Left colon (tissue), 2 donors: ENCODE data around the gene ADORA2B. TPM values are rescaled to one million over a fixed set of nuclear protein-coding genes. Genes with fewer than 3 reads are reported as not detected.
"Not testable (repeated sequence)": the region's sequence is repeated elsewhere in the genome, so short reads cannot be mapped to it uniquely, and the experiment has no call there.

Source experiments
- ATAC-seq: fragments of 200-7000 bp; cut with Tn5 transposase; one replicate; pipeline ENCODE4 v1.9.1; 2020; ENCODE audit warnings: mild to moderate bottlenecking, moderate library complexity
- DNase-seq, 2 donors: peaks; one replicate each; pipeline ENCODE4 v3.0.0-alpha.2; 2020
- intact Hi-C, 2 donors: fragments of 100-400 bp; cut with DNase I in 1 of 2; cut with micrococcal nuclease in 1 of 2; formaldehyde crosslinking; loops; one replicate each; pipeline versions ENCODE4 v1.11.2 to v1.14.0; 2022; cut with DNase I, micrococcal nuclease
- long read RNA-seq: library from polyadenylated mRNA; unstranded; transcript quantifications from one replicate; pipeline ENCODE4 v2.0.0, GENCODE V29; 2021
- total RNA-seq, 2 donors: library from RNA; stranded (reverse); fragmentation: NEBNext Ultra II Directional; extraction: Animal tissue kit (Norgen Biotek cat#: 25700); gene quantifications; one replicate each; pipeline ENCODE4 v1.2.1, GENCODE V29; 2021
- donor health status: DM: no; HTN: no; CAD: no.
- donor health status: DM: yes; HTN: yes; CAD: no.

Gene ADORA2B
- total RNA-seq = 10 to 100 TPM; 28.6 to 31.4 TPM
- long read RNA-seq, transcript ADORA2B-201 (2 exons, 1,735 nt) = major isoform, 66 of 71 reads
- long read RNA-seq, partial matches to known transcripts = 0 of 71 reads
- long read RNA-seq, other reads (novel, unspliced or antisense) = 3 of 71 reads

- intact Hi-C loops = loop anchor here in 1 of 2 donors (10.0 kb wide), 1 partner anchor 50 kb away; the partner anchor contains the start of genes TTC19 and ZSWIM7
- DNase-seq (peak; percentile 68 to 77), ATAC-seq (peak; percentile 59)
Measured at GRCh38 chr17:15944759-15945526, at the start of gene ADORA2B. ADORA2B (plus strand) TSS chr17:15945130; CDS start chr17:15945249, 119 bp downstream.

GRCh38 chr17:15896277-15896676 lies 48.7 kb upstream of the ADORA2B start:
- intact Hi-C loops = no loop called here
- DNase-seq (no peak), ATAC-seq (no peak)

- no peak for ATAC-seq
- intact Hi-C loops = no loop called here
- DNase-seq = no peak
Measured at GRCh38 chr17:15896834-15897233, 48.1 kb upstream of the ADORA2B start.

GRCh38 chr17:15899596-15899995 lies 45.3 kb upstream of the ADORA2B start:
- ATAC-seq, DNase-seq, intact Hi-C loops: not testable (repeated sequence)

- DNase-seq (no peak), ATAC-seq (peak; percentile 53)
- intact Hi-C loops = no loop called here
Measured at GRCh38 chr17:15900871-15901270, 44.1 kb upstream of the ADORA2B start.

DNA sequence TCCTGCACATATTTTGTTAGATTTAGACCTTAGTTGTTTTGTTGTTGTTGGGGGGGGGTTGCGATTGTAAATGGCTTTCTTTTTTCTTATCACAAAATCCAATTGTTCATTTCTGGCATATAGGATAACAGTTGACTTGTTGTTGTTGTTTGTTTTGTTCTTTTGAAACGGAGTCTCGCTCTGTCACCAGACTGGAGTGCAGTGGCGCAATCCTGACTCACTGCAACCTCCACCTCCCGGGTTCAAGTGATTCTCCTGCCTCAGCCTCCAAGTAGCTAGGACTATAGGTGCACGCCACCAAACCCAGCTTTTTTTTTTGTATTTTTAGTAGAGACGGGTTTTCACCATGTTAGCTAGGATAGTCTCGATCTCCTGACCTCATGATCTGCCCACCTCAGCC lies 39.7 kb upstream of the ADORA2B start:
- intact Hi-C loops, ATAC-seq, DNase-seq: not testable (repeated sequence)

DNA sequence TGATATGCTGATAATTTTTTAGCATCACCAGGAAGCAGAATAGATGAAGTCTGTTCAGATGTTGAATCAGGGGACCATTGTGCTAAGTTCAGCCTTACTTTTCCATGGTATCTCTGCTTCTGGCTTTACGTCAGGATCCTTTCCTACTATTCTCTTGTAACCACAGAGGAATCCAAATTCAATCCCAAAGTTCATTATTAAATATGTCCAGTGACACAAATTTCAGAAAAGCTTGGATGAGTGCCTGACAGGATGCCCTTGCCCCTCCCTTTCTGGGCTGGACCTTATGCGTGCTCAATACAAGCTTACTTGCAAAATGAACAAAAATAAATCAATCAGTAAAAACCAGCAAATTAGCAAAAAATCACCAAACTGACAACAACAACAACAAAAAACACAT lies 37.6 kb upstream of the ADORA2B start:
- ATAC-seq = no peak
- DNase-seq = no peak
- intact Hi-C loops = no loop called here

- DNase-seq = no peak
- ATAC-seq = no peak
- intact Hi-C loops = no loop called here
Measured at GRCh38 chr17:15908378-15908777, 36.6 kb upstream of the ADORA2B start.

DNA sequence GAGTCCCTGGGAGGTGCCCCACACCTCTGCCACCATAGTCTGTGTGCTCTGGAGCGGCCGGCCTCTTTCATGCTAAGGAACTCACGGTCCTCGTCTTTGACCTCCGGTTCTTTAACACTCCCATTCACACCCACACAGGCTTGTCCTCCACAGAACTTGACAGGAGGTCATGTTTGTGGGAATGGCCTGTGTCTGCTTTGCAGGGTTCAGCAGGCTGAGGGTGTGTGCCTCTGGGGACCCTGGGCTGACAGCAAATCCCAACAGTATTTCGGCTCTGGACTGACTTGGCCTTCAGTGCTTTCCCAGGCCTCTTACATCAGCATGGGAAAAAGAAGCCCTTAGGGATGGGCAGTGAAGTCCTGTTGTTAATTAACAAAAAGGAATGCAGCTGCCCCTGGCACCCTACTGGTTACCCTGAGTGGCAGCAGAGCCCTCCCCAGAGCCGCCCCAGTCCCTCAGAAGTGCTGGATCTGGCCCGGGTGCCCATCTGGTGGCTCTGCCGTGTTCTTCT lies 35.4 kb upstream of the ADORA2B start:
- ATAC-seq (no peak), DNase-seq (no peak)
- intact Hi-C loops = no loop called here

DNA sequence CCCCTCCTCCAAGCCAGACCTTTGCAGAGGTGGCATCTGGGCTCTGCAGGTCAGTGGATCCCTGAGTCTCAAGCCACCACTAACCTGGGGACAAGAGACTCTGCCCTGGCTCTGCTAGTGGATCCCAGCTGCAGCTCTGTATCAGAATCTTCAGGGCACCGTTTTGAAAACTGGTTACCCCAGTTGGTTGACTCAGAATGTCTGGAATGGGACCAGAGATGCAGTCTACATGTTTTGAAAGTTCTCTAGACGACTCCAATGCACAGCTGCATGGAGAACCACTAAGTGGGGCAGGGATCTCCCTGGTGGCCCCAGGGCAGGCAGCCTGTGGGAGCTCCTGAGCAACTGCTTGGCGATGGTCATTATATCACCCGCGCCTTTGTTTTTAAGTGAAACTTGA lies 34.1 kb upstream of the ADORA2B start:
- intact Hi-C loops = no loop called here
- ATAC-seq (no peak), DNase-seq (no peak)

DNA sequence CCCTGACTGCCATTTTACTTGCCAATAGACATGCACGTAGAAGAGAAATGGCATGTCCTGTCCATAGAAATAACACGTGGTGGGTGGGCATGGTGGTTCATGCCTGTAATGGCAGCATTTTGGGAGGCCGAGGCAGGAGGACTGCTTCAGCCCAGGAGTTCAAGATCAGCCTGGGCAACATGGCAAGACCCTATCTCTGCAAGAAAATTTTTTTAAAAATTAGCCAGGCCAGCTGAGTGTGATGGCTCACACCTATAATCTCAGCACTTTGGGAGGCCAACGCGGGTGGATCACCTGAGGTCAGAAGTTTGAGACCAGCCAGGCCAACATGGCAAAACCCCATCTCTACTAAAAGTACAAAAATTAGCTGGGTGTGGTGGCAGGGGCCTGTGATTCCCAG lies 33.2 kb upstream of the ADORA2B start:
- ATAC-seq, DNase-seq, intact Hi-C loops: not testable (repeated sequence)

DNA sequence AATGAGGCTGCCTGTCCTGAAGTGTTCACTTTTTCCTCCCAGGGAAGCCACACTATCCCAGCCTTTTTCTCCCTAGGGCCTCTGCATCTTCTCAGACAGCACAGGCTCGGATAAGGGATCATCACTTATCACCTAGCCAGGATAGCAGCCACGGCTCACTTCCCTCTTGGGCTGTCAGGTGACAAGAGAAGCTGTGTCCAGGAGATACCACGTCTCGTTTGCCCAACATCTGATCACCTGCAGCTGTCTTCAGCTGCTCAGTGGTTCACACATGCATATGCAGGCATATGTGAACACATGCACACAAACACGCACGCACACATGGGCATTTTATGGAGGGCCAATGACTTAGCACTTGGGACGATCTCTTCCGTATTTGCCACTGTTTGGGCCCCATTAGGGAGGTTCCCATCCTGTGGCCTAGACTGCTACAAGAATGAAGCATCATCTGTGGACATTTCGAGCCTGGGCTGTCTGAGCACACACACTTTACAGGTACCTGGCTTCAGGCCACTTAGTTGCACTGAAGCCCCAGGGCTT lies 32.4 kb upstream of the ADORA2B start:
- DNase-seq (no peak), ATAC-seq (no peak)
- intact Hi-C loops = no loop called here

GRCh38 chr17:15913826-15914225 lies 31.1 kb upstream of the ADORA2B start:
- intact Hi-C loops = no loop called here
- no peak for ATAC-seq
- no peak for DNase-seq

GRCh38 chr17:15914400-15915170 lies 30.3 kb upstream of the ADORA2B start:
- intact Hi-C loops = no loop called here
- ATAC-seq (no peak), DNase-seq (no peak)

GRCh38 chr17:15915961-15916360 lies 29.0 kb upstream of the ADORA2B start:
- ATAC-seq (no peak), DNase-seq (no peak)
- intact Hi-C loops = no loop called here

DNA sequence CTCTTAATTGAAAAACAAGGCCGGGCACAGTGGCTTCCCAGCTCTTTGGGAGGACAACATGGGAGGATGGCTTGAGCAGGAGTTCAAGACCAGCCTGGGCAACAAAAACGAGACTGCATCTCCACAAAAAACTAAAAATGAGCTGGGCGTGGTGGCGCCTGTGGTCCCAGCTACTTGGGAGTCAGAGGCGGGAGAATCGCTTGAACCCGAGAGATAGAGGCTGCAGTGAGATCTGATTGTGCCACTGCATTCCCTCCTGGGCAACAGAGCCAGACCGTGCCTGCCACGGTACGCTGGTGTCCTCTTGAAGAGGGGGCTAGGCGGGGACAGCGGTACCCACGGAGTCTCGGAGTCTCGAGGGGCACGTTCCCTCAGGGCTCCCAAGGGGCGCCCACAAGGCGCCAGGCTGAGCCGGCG lies 27.9 kb upstream of the ADORA2B start:
- ATAC-seq (no peak), DNase-seq (no peak)
- intact Hi-C loops = no loop called here

DNA sequence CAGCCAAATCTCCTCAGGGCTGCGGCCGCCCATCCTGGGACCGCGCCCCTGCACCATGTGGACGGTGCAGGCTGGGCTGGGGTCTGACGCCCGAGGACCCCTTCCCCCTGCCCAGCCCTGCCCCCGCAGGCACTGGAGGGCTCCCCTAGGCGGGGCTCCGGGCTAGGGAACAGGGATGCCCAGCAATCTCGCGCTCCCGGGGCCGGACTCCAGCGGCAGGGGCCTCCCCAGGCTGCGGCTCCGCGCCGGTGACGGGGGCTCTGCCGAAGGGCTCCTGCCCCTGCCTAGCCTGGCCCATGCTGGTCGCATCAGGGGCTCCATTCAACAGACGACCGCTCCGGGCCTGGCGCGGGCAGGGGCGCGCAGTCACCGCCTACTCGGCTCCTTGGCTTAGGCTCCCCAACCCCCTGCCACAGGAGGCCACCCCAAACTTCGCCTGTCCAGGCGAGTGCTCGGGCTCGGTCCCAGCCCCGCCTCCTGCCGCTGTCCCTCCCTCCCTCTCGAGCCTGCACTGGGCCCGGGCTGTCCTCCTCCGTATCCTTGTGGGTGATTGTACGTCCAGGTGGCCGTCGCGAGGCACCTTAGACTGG lies 27.4 kb upstream of the ADORA2B start:
- no peak for DNase-seq
- intact Hi-C loops = no loop called here
- ATAC-seq = peak; percentile 32

DNA sequence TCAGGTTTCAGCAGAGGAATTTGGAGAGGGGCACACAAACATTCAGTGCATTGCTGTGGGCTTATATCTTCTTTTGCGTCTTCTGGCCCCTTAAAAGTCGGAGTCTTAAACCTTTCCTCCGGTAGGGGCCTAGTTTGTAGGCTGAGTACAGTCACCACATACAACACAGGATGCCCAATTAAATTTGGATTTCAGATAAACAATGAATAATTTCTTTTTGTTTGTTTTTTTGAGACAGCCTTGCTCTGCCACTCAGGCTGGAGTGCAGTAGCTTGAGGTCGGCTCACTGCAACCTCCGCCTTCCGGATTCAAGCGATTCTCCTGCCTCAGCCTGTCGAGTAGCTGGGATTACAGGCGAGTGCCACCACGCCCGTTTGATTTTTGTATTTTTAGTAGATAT lies 26.7 kb upstream of the ADORA2B start:
- ATAC-seq (no peak), DNase-seq (no peak)
- intact Hi-C loops = no loop called here

DNA sequence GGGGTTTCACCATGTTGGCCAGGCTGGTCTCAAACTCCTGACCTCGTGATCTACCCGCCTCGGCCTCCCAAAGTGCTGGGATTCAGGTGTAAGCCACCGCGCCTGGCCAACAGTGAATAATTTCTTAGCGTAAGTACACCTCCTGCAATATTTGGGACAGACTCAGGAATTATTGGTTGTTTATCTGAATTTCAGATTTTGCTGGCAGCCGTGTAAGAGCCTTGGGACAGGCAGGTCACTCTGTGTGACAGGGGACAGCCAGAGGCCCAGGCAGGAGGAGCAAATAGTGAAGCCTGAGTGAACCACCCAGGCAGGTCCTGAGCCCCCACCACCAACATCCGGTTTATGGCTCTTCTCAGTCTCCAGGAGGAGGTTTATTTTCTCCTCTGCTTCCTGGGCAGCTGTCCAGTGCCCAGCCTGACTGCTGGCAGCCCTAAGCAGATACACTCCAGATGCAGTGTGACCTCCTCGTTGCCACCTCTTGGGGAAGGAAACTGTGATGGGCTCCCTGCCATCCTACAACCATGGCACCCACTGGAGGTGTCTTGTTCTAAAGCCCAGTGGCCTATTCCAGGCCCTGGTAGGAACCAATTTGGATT lies 26.2 kb upstream of the ADORA2B start:
- ATAC-seq = peak; percentile 90
- intact Hi-C loops = no loop called here
- DNase-seq = peak; percentile 43 to 66
